Adrenal gland (tissue), 12 donors: ENCODE results near the gene GRID1. TPM values are rescaled to one million over a fixed set of nuclear protein-coding genes. Genes with fewer than 3 reads are reported as not detected.

Experiments
- DNase-seq, 7 donors: peaks; one replicate each; pipeline ENCODE4 v3.0.0-alpha.2; 2019 to 2020
- H3K27ac ChIP-seq, 5 donors: fragments of 200-600 bp; sonication (generic) in 4 of 5; 1 replicate in 3 of 5; 2 replicates in 2 of 5; pipeline versions ENCODE4 v1.5.1 to v1.8.0; 2016 to 2020; ENCODE audit warnings: mild to moderate bottlenecking in 1 of 5
- H3K27me3 ChIP-seq: fragments of 200-600 bp; 2 replicates; pipeline ENCODE4 v1.8.0; 2021
- H3K36me3 ChIP-seq, 2 donors: fragments of 200-600 bp; replicated peaks in 1 of 2; 1 replicate in 1 of 2; 2 replicates in 1 of 2; pipeline versions ENCODE4 v1.5.1 to v1.8.0; 2018 to 2022
- H3K4me1 ChIP-seq, 2 donors: fragments of 200-600 bp; replicated peaks in 1 of 2; 1 replicate in 1 of 2; 2 replicates in 1 of 2; pipeline versions ENCODE4 v1.5.1 to v1.8.0; 2018 to 2021
- H3K4me3 ChIP-seq, 4 donors: fragments of 200-600 bp; sonication (generic) in 3 of 4; one replicate each; pipeline ENCODE4 v1.5.1; 2016 to 2018
- H3K9me3 ChIP-seq, 3 donors: fragments of 200-600 bp; sonication (generic) in 1 of 3; replicated peaks in 1 of 3; 1 replicate in 2 of 3; 2 replicates in 1 of 3; pipeline versions ENCODE4 v1.5.1 to v1.8.0; 2016 to 2021
- POLR2A ChIP-seq, 2 donors: fragments of 450-650 bp; IDR thresholded peaks; one replicate each; pipeline ENCODE4 v1.6.1; 2017; ENCODE audit warnings: antibody characterized with exemption in 2 of 2, mild to moderate bottlenecking in 2 of 2, moderate library complexity in 1 of 2
- WGBS, 4 donors: extraction: QIAGEN DNeasy Blood & Tissue Kit in 2 of 4; methylation state at CpG; one replicate each; pipeline versions ENCODE4 v1.1.5 to v1.1.7; 2013 to 2017; 5-methylcytosine and 5-hydroxymethylcytosine counted together
- intact Hi-C, 2 donors: fragments of 100-400 bp; cut with DNase I; formaldehyde crosslinking; loops; one replicate each; pipeline versions ENCODE4 v1.14.1 to v1.15.0; 2022 to 2023
- polyA plus RNA-seq, 3 donors: library from polyadenylated mRNA; stranded (reverse); fragments of 200-250 nt in 2 of 3; fragments of 350-450 nt in 1 of 3; fragmentation: Illumina TruSeq in 1 of 3; extraction: RNeasy Lipid Tissue Mini Kit (QIAGEN cat#74804) in 1 of 3; gene quantifications; one replicate each; pipeline ENCODE4 v1.2.3, GENCODE V29; 2013 to 2014
- total RNA-seq, 9 donors: library from RNA; depleted of rRNA in 4 of 9; stranded (reverse); fragments of >200 nt in 4 of 9; fragments of 120-200 nt in 1 of 9; fragmentation: NEBNext Ultra II Directional in 1 of 9; extraction: Animal tissue kit (Norgen Biotek cat#: 25700) in 1 of 9; gene quantifications; one replicate each; pipeline versions ENCODE4 v1.1.0 to v1.2.4, GENCODE V29; 2013 to 2023
- TF ChIP-seq, protein P1 (sequence below), 6 experiments: fragments of 450-650 bp in 4 of 6; fragments of 200-600 bp in 2 of 6; sonication (generic) in 1 of 6; IDR thresholded peaks; 1 replicate in 5 of 6; 2 replicates in 1 of 6; pipeline versions ENCODE4 v1.5.1 to v1.8.0; 2016 to 2021; ENCODE audit warnings: antibody characterized with exemption in 6 of 6, mild to moderate bottlenecking in 2 of 6, moderate library complexity in 1 of 6
- donor health status: healthy with polysubstance abuse.
- donor health status: Bipolar disorder and iron deficiency.
- donor health status: DM: yes; HTN: yes; CAD: no.
- donor health status: DM: no; HTN: no; CAD: no.
- donor health status: DM: no; HTN: no; CAD: no.
- donor health status: DM: yes; HTN: yes; CAD: no.

Gene GRID1
- total and polyA plus RNA-seq, 12 donors, result 2.2 to 8.0 (median 4.1) TPM

DNA sequence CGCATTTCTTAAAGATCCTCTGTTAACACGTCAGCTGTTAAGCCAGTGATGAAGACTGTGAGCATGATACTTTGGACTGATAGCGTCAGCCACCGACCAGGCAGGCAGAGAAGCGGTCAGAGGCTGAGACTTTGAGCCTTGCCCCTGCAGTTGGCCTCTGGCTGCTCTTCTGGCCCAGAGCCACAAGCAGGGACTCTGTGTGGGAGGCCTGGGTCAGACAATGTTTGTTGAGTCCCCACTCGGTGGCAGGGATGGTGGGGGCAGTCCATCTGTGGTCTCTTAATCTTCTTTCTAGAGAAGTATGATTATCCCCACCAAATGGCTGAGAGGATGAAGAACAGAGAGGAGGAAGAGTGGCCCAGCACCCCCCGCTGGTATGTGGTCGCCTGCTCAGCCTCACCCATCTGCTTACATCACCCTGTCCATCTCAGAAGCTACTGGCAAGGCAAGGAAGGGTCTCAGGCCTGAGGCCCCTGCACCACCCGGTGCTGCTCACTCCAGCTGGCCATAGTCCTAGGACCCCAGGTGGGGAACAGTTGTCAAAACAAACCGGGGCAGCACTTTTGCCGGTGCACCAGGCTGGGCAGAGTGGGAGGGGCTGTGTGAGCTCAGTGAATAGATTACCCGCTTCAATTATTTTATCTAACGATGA, 202.9 kb downstream of the GRID1 start:
- WGBS, 4 donors, result 71 to 78% (median 77%) methylated on average over 10 to 13 of the region's 13 CpGs
- H3K9me3 ChIP-seq, result no peaks in the 10 kb centered on the region
- H3K27ac ChIP-seq, result no peak overlapping the region
- TF ChIP-seq, protein P1, sequence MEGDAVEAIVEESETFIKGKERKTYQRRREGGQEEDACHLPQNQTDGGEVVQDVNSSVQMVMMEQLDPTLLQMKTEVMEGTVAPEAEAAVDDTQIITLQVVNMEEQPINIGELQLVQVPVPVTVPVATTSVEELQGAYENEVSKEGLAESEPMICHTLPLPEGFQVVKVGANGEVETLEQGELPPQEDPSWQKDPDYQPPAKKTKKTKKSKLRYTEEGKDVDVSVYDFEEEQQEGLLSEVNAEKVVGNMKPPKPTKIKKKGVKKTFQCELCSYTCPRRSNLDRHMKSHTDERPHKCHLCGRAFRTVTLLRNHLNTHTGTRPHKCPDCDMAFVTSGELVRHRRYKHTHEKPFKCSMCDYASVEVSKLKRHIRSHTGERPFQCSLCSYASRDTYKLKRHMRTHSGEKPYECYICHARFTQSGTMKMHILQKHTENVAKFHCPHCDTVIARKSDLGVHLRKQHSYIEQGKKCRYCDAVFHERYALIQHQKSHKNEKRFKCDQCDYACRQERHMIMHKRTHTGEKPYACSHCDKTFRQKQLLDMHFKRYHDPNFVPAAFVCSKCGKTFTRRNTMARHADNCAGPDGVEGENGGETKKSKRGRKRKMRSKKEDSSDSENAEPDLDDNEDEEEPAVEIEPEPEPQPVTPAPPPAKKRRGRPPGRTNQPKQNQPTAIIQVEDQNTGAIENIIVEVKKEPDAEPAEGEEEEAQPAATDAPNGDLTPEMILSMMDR (IDR thresholded peaks at IDR 0.05), result no peak
- TF ChIP-seq POLR2A (IDR thresholded peaks at IDR 0.05), result no peak
- intact Hi-C loops, result no loop called here
- H3K4me3 ChIP-seq, result no peak overlapping the region
- H3K27me3 ChIP-seq, result no peaks in the 10 kb centered on the region
- DNase-seq, result peak in 1 of 7 donors; percentile 4
- H3K4me1 ChIP-seq, result no peaks in the 10 kb centered on the region
- no peaks in the 10 kb centered on the region for H3K36me3 ChIP-seq

DNA sequence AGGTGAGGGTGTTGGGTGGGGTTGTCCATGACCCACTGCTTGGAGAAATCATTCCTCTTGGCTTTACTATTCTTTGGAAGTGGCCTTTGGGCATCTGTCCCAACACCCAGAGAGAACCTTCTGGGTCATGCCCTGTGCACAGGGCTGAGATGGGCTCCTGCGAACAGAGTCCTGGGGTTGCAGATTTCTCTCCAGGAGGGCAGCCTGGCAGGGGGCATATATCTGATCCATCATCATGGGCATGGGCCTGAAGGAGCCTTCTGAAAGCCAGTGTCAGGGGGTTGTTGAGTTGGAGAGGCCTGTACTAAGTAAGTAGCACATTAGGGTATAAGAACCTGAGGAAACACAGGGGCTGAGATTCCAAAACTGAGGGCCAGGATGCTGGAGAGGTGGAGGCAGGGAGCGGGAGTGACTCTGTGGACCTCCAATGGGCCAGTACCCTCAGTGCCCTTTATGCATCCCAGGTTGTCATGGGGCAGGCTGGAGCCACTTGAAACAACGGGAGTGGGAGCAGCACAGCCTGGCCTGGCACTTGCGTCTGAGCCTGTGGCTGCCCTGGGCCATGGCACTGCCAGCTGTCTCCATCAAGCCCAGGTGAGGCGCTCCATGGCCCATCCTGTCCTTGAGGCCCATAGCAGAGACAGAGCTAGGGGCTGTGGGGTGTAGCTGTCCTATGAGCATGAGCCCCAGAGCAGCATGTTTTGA, 203.7 kb downstream of the GRID1 start:
- Histone ChIP-seq H3K27ac (no peak overlapping the region), H3K9me3 (no peaks in the 10 kb centered on the region), H3K4me3 (no peak overlapping the region), H3K4me1 (no peaks in the 10 kb centered on the region), H3K36me3 (no peaks in the 10 kb centered on the region), H3K27me3 (no peaks in the 10 kb centered on the region)
- WGBS, 4 donors, result 89 to 100% (median 96%) methylated on average over 2 to 5 of the region's 5 CpGs
- no peak for DNase-seq
- intact Hi-C loops, result no loop called here
- TF ChIP-seq, protein P1 (IDR thresholded peaks at IDR 0.05), result no peak
- TF ChIP-seq POLR2A (IDR thresholded peaks at IDR 0.05), result no peak

DNA sequence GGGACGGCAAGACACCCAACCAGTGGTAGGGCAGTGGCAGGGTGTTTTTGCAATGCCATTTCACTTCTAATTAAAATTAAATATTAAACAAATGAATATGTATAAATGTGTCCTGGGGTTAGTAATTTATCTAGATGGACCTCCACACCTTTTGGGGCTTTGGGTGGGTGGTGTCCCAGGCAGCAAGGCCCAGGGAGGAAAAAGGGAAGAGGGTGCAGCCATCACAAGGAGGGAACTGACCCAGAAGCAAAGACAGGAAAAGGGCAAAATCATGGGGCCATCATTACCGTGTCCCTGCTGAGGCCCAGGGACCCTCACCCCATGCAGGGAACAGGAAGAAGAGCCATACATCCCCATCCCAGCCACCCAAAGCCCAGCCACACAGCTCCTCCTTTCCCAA, 204.6 kb downstream of the GRID1 start:
- Histone ChIP-seq H3K9me3 (no peaks in the 10 kb centered on the region), H3K4me3 (no peak overlapping the region), H3K27ac (no peak overlapping the region), H3K4me1 (no peaks in the 10 kb centered on the region), H3K36me3 (no peaks in the 10 kb centered on the region), H3K27me3 (no peaks in the 10 kb centered on the region)
- no peak for TF ChIP-seq POLR2A (IDR thresholded peaks at IDR 0.05)
- TF ChIP-seq, protein P1 (IDR thresholded peaks at IDR 0.05), result no peak
- DNase-seq, result no peak
- intact Hi-C loops, result no loop called here
- 66 to 92% (median 74%) methylated on average over 2 of the region's 2 CpGs for WGBS, 4 donors

DNA sequence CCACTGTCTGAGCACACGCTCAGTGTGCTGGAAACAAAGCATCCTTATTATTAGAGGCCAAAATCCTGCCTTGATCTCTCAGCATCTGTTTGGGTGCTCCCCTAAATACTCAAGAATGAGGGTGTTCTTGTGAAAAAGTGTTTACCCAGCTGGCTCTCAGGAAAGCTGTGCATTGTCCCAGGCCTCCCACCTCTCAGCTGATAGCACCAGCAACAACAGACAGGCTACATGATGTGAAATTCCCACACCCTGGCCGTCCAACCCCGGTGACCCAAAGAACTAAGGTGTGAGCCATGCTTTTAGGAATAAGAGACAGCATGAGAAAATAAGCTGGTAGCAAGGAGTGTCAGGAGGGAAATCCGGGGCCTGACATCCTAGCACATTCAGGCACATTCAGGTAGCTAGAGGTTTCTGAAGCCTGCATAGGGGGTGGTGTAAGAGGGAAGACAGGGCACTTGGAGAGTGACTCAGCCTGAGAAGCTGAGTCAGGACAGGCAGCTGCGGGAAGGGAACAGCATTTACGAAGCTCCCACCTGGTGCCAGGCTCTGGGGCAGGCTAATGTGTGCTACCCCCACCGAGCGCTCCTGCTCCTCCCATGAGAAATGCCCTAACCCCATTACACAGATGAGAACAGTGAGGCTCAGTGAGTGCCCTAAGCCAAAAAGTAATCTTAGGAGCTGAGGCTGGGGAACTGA, 205.6 kb downstream of the GRID1 start:
- intact Hi-C loops, result no loop called here
- Histone ChIP-seq H3K27ac (no peak overlapping the region), H3K4me1 (no peaks in the 10 kb centered on the region), H3K9me3 (no peaks in the 10 kb centered on the region), H3K4me3 (no peak overlapping the region), H3K36me3 (no peaks in the 10 kb centered on the region), H3K27me3 (no peaks in the 10 kb centered on the region)
- WGBS, 4 donors, result 87 to 92% (median 88%) methylated on average over 8 of the region's 8 CpGs
- no peak for DNase-seq
- TF ChIP-seq, protein P1 (IDR thresholded peaks at IDR 0.05), result no peak
- TF ChIP-seq POLR2A (IDR thresholded peaks at IDR 0.05), result no peak
